K562 (cell line): ENCODE data around the gene INHBE. TPM values are rescaled to one million over a fixed set of nuclear protein-coding genes. Genes with fewer than 3 reads are reported as not detected.

ENCODE experiments used
- ASH1L ChIP-seq: fragments of 450-650 bp; IDR thresholded peaks from 2 replicates; pipeline ENCODE4 v1.6.1; 2018; ENCODE audit warnings: borderline replicate concordance, mild to moderate bottlenecking, low read depth; ENCODE audit not compliant: partially characterized antibody
- BHLHE40 ChIP-seq: IDR thresholded peaks from 2 replicates; pipeline ENCODE4 v1.6.1; 2011; ENCODE audit warnings: low read length, improper control_type of control experiment
- ELF2 ChIP-seq: fragments of 250-450 bp; sonication (Bioruptor Pico); IDR thresholded peaks from 2 replicates; pipeline ENCODE4 v1.5.0; 2021; ENCODE audit warnings: mild to moderate bottlenecking
- JUND ChIP-seq, 2 experiments: IDR thresholded peaks; 2 replicates in 1 of 2; 3 replicates in 1 of 2; pipeline ENCODE4 v1.6.1; 2011; ENCODE audit warnings: borderline replicate concordance in 2 of 2, low read depth in 2 of 2, low read length in 2 of 2, improper control_type of control experiment in 1 of 2, missing biosample characterization in 1 of 2, missing genetic modification characterization in 1 of 2, missing genetic modification reagents in 1 of 2
- MAFK ChIP-seq: IDR thresholded peaks from 2 replicates; pipeline ENCODE4 v1.6.1; 2011; ENCODE audit warnings: low read length, improper control_type of control experiment
- MLLT1 ChIP-seq, 2 experiments: fragments of 450-650 bp; IDR thresholded peaks; 2 replicates each; pipeline ENCODE4 v1.6.1; 2016
- NFE2L1 ChIP-seq: fragments of 450-650 bp; IDR thresholded peaks from 2 replicates; pipeline ENCODE4 v1.6.1; 2016; ENCODE audit warnings: missing genetic modification characterization, low read depth, mild to moderate bottlenecking, missing compliant biosample characterization, moderate library complexity, borderline replicate concordance
- SFPQ ChIP-seq: fragments of 200-400 bp; formaldehyde crosslinking; IDR thresholded peaks from 2 replicates; pipeline ENCODE4 v1.6.1; 2017; ENCODE audit warnings: mild to moderate bottlenecking, low read depth, low read length, moderate library complexity
- SMAD4 ChIP-seq: fragments of 250-450 bp; sonication (Bioruptor Pico); conservative IDR thresholded peaks from 2 replicates; pipeline ENCODE4 v1.8.0; 2021; ENCODE audit warnings: inconsistent platforms, mild to moderate bottlenecking, moderate library complexity
- SRSF1 ChIP-seq: fragments of 200-400 bp; formaldehyde crosslinking; IDR thresholded peaks from 2 replicates; pipeline ENCODE4 v1.6.1; 2017; ENCODE audit warnings: mild to moderate bottlenecking, low read depth, low read length, moderate library complexity
- THAP7 ChIP-seq: fragments of 250-450 bp; sonication (Bioruptor Pico); IDR thresholded peaks from 2 replicates; pipeline ENCODE4 v1.5.0; 2021
- TOE1 ChIP-seq, 2 experiments: fragments of 450-650 bp in 1 of 2; sonication (generic) in 1 of 2; formaldehyde crosslinking in 1 of 2; IDR thresholded peaks; 2 replicates each; pipeline versions ENCODE4 v1.7.1 to v1.8.0; 2016 to 2022; ENCODE audit warnings: borderline replicate concordance in 2 of 2, mild to moderate bottlenecking in 2 of 2, antibody characterized with exemption in 1 of 2, inconsistent platforms in 1 of 2, low read depth in 1 of 2, missing genetic modification reagents in 1 of 2, moderate library complexity in 1 of 2
- ZNF124 ChIP-seq: sonication (generic); formaldehyde crosslinking; IDR thresholded peaks from 2 replicates; pipeline ENCODE4 v1.8.1; 2022; ENCODE audit warnings: missing genetic modification reagents
- ZNF143 ChIP-seq: sonication (generic); formaldehyde crosslinking; IDR thresholded peaks from 2 replicates; pipeline ENCODE4 v1.9.0; 2022; ENCODE audit warnings: mild to moderate bottlenecking, missing genetic modification reagents
- ZNF174 ChIP-seq: fragments of 250-450 bp; sonication (Bioruptor Pico); IDR thresholded peaks from 2 replicates; pipeline ENCODE4 v1.4.0; 2020; ENCODE audit warnings: mild to moderate bottlenecking
- polyA plus RNA-seq, 8 experiments: library from polyadenylated mRNA; depleted of rRNA in 4 of 8; stranded (reverse) in 5 of 8; unstranded in 3 of 8; fragments of >200 nt; fragmentation: Nextera tagmentation in 2 of 8; fragmentation: Illumina TruSeq in 1 of 8; extraction: Ambion mirVana in 2 of 8; extraction: Trizol in 1 of 8; gene quantifications; 2 replicates each; pipeline versions ENCODE4 v1.2.1 to v1.2.3, GENCODE V29; 2011 to 2014; ENCODE audit warnings: inconsistent platforms in 1 of 8, missing spikeins in 1 of 8
- total RNA-seq, 7 experiments: library from RNA; depleted of rRNA in 6 of 7; stranded (reverse); fragments of >200 nt in 6 of 7; fragmentation: Illumina TruSeq in 2 of 7; extraction: Trizol in 2 of 7; gene quantifications; 2 replicates each; pipeline versions ENCODE4 v1.2.1 to v1.2.3, GENCODE V29; 2011 to 2021; ENCODE audit warnings: low replicate concordance in 1 of 7
- TF ChIP-seq, protein P1 (sequence below): fragments of 250-450 bp; sonication (Bioruptor Pico); IDR thresholded peaks from 2 replicates; pipeline ENCODE4 v1.6.1; 2021; ENCODE audit warnings: mild to moderate bottlenecking

INHBE gene
- total and polyA plus RNA-seq, 9 of the 15 experiments (the other 6 are each of a cell fraction or from before 2014, with no cell fraction given), result 0.94 to 9.9 (median 7.3) TPM

GRCh38 chr12:57456145-57456700, 1.1 kb downstream of the INHBE start (continued):
- TF ChIP-seq TOE1 (IDR thresholded peaks at IDR 0.05; ENCODE audit: borderline replicate concordance) (no peak), TOE1 (CRISPR knock-in tag; IDR thresholded peaks at IDR 0.05; ENCODE audit: borderline replicate concordance, low read depth) (no peak), NFE2L1 (no peak), MAFK (no peak), MLLT1 (IDR thresholded peaks at IDR 0.05) (no peak), THAP7 (CRISPR knock-in tag) (no peak), JUND (IDR thresholded peaks at IDR 0.05; ENCODE audit: borderline replicate concordance, low read depth, low read length) (peak; percentile 42; the same call in 1 of the 2 replicates), JUND (tag; IDR thresholded peaks at IDR 0.05; ENCODE audit: borderline replicate concordance, low read depth, low read length) (peak; percentile 22; the same call in 1 of the 3 replicates), ELF2 (CRISPR knock-in tag) (no peak), SFPQ (no peak), ZNF143 (CRISPR knock-in tag) (no peak), BHLHE40 (peak; percentile 35; the same call in 1 of the 2 replicates), ASH1L (no peak), ZNF124 (CRISPR knock-in tag) (no peak), SMAD4 (CRISPR knock-in tag) (peak; percentile 75), SRSF1 (no peak), ZNF174 (CRISPR knock-in tag) (no peak)
- TF ChIP-seq, protein P1, sequence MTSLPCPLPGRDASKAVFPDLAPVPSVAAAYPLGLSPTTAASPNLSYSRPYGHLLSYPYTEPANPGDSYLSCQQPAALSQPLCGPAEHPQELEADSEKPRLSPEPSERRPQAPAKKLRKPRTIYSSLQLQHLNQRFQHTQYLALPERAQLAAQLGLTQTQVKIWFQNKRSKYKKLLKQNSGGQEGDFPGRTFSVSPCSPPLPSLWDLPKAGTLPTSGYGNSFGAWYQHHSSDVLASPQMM (CRISPR knock-in tag), result no peak
